Type B pancreatic cell (in vitro differentiated cells): Measurements from ENCODE around the gene SDK1. TPM values are rescaled to one million over a fixed set of nuclear protein-coding genes. Genes with fewer than 3 reads are reported as not detected.

Experiments used
- DNase-seq: peaks from one replicate; pipeline ENCODE4 v3.0.0; 2021; ENCODE audit warnings: mixed read lengths; ENCODE audit not compliant: unreplicated experiment; ENCODE audit errors: extremely low spot score
- H3K27ac Mint-ChIP-seq: 2 replicates; pipeline ENCODE4 v1.8.0; 2021; ENCODE audit warnings: mild to moderate bottlenecking, mixed read lengths
- H3K27me3 Mint-ChIP-seq: 2 replicates; pipeline ENCODE4 v1.8.0; 2021; ENCODE audit warnings: mixed read lengths
- H3K36me3 Mint-ChIP-seq: 2 replicates; pipeline ENCODE4 v1.8.0; 2021; ENCODE audit warnings: mixed read lengths
- H3K4me1 Mint-ChIP-seq: one replicate; pipeline ENCODE4 v1.8.0; 2021; ENCODE audit warnings: mixed read lengths; ENCODE audit not compliant: unreplicated experiment
- H3K4me3 Mint-ChIP-seq: 2 replicates; pipeline ENCODE4 v1.8.0; 2021; ENCODE audit warnings: mild to moderate bottlenecking, mixed read lengths
- H3K9me3 Mint-ChIP-seq: 2 replicates; pipeline ENCODE4 v1.8.0; 2021; ENCODE audit warnings: mixed read lengths
- total RNA-seq: library from RNA; stranded (reverse); gene quantifications from 2 replicates; pipeline ENCODE4 v1.2.1, GENCODE V29; 2021; ENCODE audit warnings: low replicate concordance
- TF ChIP-seq, protein P1 (sequence below): fragments of 200-600 bp; sonication (generic); conservative IDR thresholded peaks from 2 replicates; pipeline ENCODE4 v1.5.0; 2021; ENCODE audit warnings: antibody characterized with exemption, mild to moderate bottlenecking

The SDK1 gene
- total RNA-seq, 1 donor from 2014 or later, result 26.1 TPM

DNA sequence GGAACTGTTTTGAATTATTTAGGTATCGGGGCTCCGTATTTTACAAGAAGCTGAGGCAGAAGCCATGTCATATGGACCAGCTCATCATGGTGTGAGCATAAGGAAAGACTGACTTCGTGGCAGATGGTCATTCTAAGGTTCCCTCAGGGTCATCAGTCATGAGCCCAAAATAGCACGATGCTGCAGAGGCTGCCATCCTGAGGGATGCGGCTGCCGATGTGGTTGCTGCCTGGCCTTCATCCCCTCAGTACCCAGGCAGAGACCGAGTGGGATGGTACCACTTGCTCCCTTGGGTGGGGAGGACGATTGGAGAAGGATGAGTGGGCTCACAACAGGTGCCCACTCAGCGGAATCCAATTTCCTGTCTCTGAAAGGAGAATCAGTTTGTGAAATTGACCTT, 490.3 kb downstream of the SDK1 start:
- no peak overlapping the region for H3K4me3 Mint-ChIP-seq
- TF ChIP-seq, protein P1, sequence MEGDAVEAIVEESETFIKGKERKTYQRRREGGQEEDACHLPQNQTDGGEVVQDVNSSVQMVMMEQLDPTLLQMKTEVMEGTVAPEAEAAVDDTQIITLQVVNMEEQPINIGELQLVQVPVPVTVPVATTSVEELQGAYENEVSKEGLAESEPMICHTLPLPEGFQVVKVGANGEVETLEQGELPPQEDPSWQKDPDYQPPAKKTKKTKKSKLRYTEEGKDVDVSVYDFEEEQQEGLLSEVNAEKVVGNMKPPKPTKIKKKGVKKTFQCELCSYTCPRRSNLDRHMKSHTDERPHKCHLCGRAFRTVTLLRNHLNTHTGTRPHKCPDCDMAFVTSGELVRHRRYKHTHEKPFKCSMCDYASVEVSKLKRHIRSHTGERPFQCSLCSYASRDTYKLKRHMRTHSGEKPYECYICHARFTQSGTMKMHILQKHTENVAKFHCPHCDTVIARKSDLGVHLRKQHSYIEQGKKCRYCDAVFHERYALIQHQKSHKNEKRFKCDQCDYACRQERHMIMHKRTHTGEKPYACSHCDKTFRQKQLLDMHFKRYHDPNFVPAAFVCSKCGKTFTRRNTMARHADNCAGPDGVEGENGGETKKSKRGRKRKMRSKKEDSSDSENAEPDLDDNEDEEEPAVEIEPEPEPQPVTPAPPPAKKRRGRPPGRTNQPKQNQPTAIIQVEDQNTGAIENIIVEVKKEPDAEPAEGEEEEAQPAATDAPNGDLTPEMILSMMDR, result no peak
- H3K27ac Mint-ChIP-seq, result no peak overlapping the region
- no peaks in the 10 kb centered on the region for H3K9me3 Mint-ChIP-seq
- peaks cover 4% of the 10 kb centered on the region for H3K36me3 Mint-ChIP-seq
- peaks cover 4% of the 10 kb centered on the region for H3K4me1 Mint-ChIP-seq
- H3K27me3 Mint-ChIP-seq, result no peaks in the 10 kb centered on the region
- no peak for DNase-seq

DNA sequence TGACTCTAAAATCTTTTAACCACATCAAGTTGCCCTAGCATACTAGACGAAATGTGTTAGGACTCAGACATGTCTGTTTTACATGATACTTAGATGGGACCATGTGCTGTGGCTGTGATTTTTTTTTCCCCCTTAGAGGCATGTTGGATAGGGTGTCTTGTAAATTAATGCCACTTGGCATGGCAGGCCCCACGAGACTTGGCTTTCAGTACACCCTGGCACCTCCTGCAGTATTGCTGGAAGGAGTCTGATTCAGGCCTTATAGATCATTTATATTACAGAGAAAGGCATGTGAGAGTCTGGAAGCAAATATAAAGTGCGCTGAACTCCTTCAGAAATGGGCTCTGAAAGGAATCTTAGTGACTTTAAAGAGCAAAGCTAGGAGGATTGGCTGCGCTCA, 494.1 kb downstream of the SDK1 start:
- Mint-ChIP-seq H3K4me3 (no peak overlapping the region), H3K36me3 (no peaks in the 10 kb centered on the region), H3K27me3 (no peaks in the 10 kb centered on the region), H3K27ac (no peak overlapping the region), H3K9me3 (peaks cover 5% of the 10 kb centered on the region), H3K4me1 (no peaks in the 10 kb centered on the region)
- TF ChIP-seq, protein P1, result no peak
- DNase-seq, result no peak

DNA sequence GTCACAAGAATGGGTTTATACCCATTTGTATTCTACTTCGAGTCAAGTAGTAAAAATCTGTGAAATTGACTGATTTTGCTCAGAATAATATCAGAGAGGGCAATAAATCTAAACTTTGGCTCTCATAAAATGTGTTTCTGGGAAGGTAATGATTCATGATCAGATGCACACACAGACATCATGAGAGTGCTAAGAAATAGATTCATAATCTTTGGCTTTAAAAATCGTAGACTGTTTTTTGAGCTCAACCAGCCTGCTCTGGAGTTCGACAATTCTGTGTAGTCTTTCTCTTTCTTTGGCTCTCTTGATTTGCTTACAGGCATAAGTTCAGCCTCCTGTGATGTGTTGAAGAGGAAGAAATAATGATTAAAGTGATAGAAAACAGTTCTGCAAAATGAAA, 494.7 kb downstream of the SDK1 start:
- TF ChIP-seq, protein P1, result no peak
- DNase-seq, result no peak
- no peaks in the 10 kb centered on the region for H3K36me3 Mint-ChIP-seq
- no peak overlapping the region for H3K4me3 Mint-ChIP-seq
- H3K4me1 Mint-ChIP-seq, result no peaks in the 10 kb centered on the region
- H3K9me3 Mint-ChIP-seq, result peaks cover 5% of the 10 kb centered on the region
- no peaks in the 10 kb centered on the region for H3K27me3 Mint-ChIP-seq
- H3K27ac Mint-ChIP-seq, result no peak overlapping the region

DNA sequence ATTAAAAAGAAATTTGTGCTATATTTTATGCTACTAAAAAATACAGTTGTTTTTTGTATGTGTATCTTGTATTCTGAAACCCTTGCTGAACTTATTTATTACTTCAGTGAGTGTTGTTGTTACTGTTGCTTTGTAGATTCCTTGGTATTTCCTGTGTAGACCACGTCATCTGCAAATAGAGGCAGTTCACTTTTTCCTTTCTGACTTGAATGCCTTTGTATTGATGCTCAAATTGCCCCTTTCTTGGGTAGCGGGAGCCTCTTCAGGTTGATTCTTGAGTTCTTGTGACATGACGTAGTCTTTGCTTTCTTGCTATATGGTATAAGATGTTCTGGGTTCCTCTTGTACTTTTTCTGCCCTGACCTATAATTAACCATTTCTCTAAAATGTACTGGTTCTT, 504.1 kb downstream of the SDK1 start:
- DNase-seq, result no peak

DNA sequence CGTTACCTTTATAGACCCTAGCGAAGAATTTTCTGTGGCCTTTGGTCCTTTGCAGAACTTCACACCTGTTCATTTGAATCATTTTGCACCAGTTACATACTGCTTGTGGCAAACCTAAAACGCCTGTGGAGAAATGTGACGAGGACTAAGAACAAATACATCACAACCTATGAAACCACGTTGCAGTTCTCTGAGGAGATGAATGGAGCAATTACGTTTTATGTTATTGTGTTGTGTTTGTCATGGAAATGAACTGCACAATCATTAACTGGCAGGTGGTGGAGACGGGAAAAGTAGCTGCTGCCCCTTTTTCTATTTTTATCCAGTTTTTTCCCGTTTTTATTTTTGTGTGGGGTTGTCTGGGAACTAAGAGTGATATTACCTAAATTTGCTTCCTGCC, 505.5 kb downstream of the SDK1 start:
- TF ChIP-seq, protein P1, result no peak
- DNase-seq, result no peak
- Mint-ChIP-seq H3K36me3 (peaks cover 9% of the 10 kb centered on the region), H3K4me3 (no peak overlapping the region), H3K9me3 (no peaks in the 10 kb centered on the region), H3K27me3 (no peaks in the 10 kb centered on the region), H3K27ac (no peak overlapping the region), H3K4me1 (no peaks in the 10 kb centered on the region)

More for the DNA sequence above, 504.1 kb downstream of the SDK1 start:
- Mint-ChIP-seq H3K9me3 (no peaks in the 10 kb centered on the region), H3K4me3 (no peak overlapping the region), H3K27me3 (no peaks in the 10 kb centered on the region), H3K36me3 (peaks cover 9% of the 10 kb centered on the region), H3K4me1 (no peaks in the 10 kb centered on the region), H3K27ac (no peak overlapping the region)
- TF ChIP-seq, protein P1, result no peak

DNA sequence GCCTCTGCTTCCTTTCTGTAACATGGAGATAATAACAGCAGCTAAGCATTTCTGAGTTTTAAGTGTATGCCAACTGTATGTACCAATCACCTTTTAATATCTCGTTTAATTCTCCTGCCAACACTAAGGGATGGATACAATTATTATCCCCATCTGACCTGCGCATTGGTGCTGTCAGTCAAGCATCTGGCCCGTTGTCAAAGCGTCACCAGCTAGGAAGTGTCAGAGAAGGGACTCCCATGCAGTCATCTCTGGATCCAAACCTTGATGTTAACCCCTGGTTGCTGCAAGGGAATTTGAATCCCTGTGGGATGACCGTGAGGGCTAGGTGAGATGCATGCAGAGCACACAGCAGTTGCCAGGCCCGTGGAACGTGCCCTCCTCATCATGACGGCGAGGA, 506.8 kb downstream of the SDK1 start:
- TF ChIP-seq, protein P1, result no peak
- no peaks in the 10 kb centered on the region for H3K27me3 Mint-ChIP-seq

More for the DNA sequence above, 506.8 kb downstream of the SDK1 start:
- Mint-ChIP-seq H3K4me3 (no peak overlapping the region), H3K9me3 (no peaks in the 10 kb centered on the region), H3K4me1 (no peaks in the 10 kb centered on the region), H3K36me3 (peaks cover 9% of the 10 kb centered on the region), H3K27ac (no peak overlapping the region)
- DNase-seq, result no peak
